Tongue (tissue), 3 donors: ENCODE measurements around the gene HLA-A. TPM values are rescaled to one million over a fixed set of nuclear protein-coding genes. Genes with fewer than 3 reads are reported as not detected.

Experiments used
- DNase-seq: peaks from one replicate; pipeline ENCODE4 v3.0.0-alpha.2; 2015
- small RNA-seq: library from RNA; depleted of rRNA; stranded (forward); fragments of <200 nt; gene quantifications from one replicate; pipeline ENCODE3, GENCODE V24; 2014; ENCODE audit warnings: low replicate concordance
- total RNA-seq: library from RNA; depleted of rRNA; stranded (reverse); fragments of >200 nt; gene quantifications from one replicate; pipeline ENCODE4 v1.2.3, GENCODE V29; 2014

Gene HLA-A
- total RNA-seq, 1 donor from 2014 or later = 134 TPM

- no peak for DNase-seq
Measured at GRCh38 chr6:29990931-29991330, 48.6 kb downstream of the HLA-A start.

GRCh38 chr6:29992807-29993206 is 50.5 kb downstream of the HLA-A start:
- no peak for DNase-seq

GRCh38 chr6:29994826-29995225 is 52.5 kb downstream of the HLA-A start:
- no peak for DNase-seq

GRCh38 chr6:29995340-29995777 is 53.0 kb downstream of the HLA-A start:
- DNase-seq = no peak

Small RNA genes within 50 kb of the gene (small RNA-seq; reads per million reads assigned to genes)
- not detected for gene HLA-U

Other genes starting within 250 kb of the HLA-A start
- 33.3 TPM for gene HLA-F, start 219.1 kb upstream of the HLA-A start, total RNA-seq
- not detected for gene HLA-G, start 114.7 kb upstream of the HLA-A start, total RNA-seq
- 12.5 TPM for gene POLR1H, start 118.7 kb downstream of the HLA-A start, total RNA-seq
- 10.5 TPM for gene PPP1R11, start 124.7 kb downstream of the HLA-A start, total RNA-seq
- 1.8 TPM for gene RNF39, start 133.2 kb downstream of the HLA-A start, total RNA-seq
- not detected for gene TRIM31, start 170.6 kb downstream of the HLA-A start, total RNA-seq
- not detected for gene TRIM40, start 193.6 kb downstream of the HLA-A start, total RNA-seq
- 1.0 TPM for gene TRIM10, start 218.7 kb downstream of the HLA-A start, total RNA-seq
- not detected for gene TRIM15, start 221.0 kb downstream of the HLA-A start, total RNA-seq